Stimulated activated memory B cell treated with anti-CD40 and anti-IgM and Interleukin-4, amounts not matched to agents 10 μg/mL and 1 μg/mL and 100 μg/mL, for 72 hours (primary cell): Measurements from ENCODE around the gene ADGRF4.
A peak's percentile ranks its signal among the peaks of the same experiment; 100 is the strongest.

Experiments used
- ATAC-seq: fragments of 150-1000 bp; cut with Tn5 transposase; 2 replicates; pipeline ENCODE4 v1.10.0; 2021
- H3K27ac Mint-ChIP-seq: one replicate; pipeline ENCODE4 v1.8.0; 2022; ENCODE audit warnings: mild to moderate bottlenecking, mixed read lengths
- H3K27me3 Mint-ChIP-seq: one replicate; pipeline ENCODE4 v1.8.0; 2022; ENCODE audit warnings: mixed read lengths
- H3K36me3 Mint-ChIP-seq: one replicate; pipeline ENCODE4 v1.8.0; 2022; ENCODE audit warnings: mixed read lengths
- H3K4me1 Mint-ChIP-seq: one replicate; pipeline ENCODE4 v1.8.0; 2022; ENCODE audit warnings: mixed read lengths
- H3K4me3 Mint-ChIP-seq: one replicate; pipeline ENCODE4 v1.8.0; 2022; ENCODE audit warnings: mild to moderate bottlenecking, moderate library complexity, mixed read lengths
- H3K9me3 Mint-ChIP-seq: one replicate; pipeline ENCODE4 v1.8.0; 2022; ENCODE audit warnings: mixed read lengths

ADGRF4 gene

GRCh38 chr6:47698342-47698787 is at the start of gene ADGRF4:
Gene ADGRF4 (plus strand): TSS chr6:47698580. CDS start chr6:47707246, 8,666 bp downstream.
- Mint-ChIP-seq H3K9me3 (no peaks in the 10 kb centered on the region), H3K4me1 (no peaks in the 10 kb centered on the region), H3K27me3 (no peaks in the 10 kb centered on the region), H3K4me3 (no peak within 1 kb of the TSS), H3K36me3 (no peaks in the 10 kb centered on the region), H3K27ac (no peak within 1 kb of the TSS)
- ATAC-seq, result peak; percentile 11

GRCh38 chr6:47650553-47651432 is 47.6 kb upstream of the ADGRF4 start:
- no peak for ATAC-seq
- Mint-ChIP-seq H3K4me3 (no peak overlapping the region), H3K27me3 (no peaks in the 10 kb centered on the region), H3K9me3 (no peaks in the 10 kb centered on the region), H3K36me3 (no peaks in the 10 kb centered on the region), H3K4me1 (peaks cover 5% of the 10 kb centered on the region), H3K27ac (no peak overlapping the region)

- Mint-ChIP-seq H3K4me3 (no peak overlapping the region), H3K27ac (no peak overlapping the region), H3K27me3 (no peaks in the 10 kb centered on the region), H3K9me3 (no peaks in the 10 kb centered on the region), H3K36me3 (no peaks in the 10 kb centered on the region), H3K4me1 (peaks cover 5% of the 10 kb centered on the region)
- ATAC-seq, result no peak
Observed at GRCh38 chr6:47651505-47651944, 46.9 kb upstream of the ADGRF4 start.

- no peak for ATAC-seq
- Mint-ChIP-seq H3K9me3 (no peaks in the 10 kb centered on the region), H3K27ac (no peak overlapping the region), H3K4me1 (no peaks in the 10 kb centered on the region), H3K27me3 (no peaks in the 10 kb centered on the region), H3K4me3 (no peak overlapping the region), H3K36me3 (no peaks in the 10 kb centered on the region)
Observed at GRCh38 chr6:47653706-47654105, 44.7 kb upstream of the ADGRF4 start.

- Mint-ChIP-seq H3K4me1 (no peaks in the 10 kb centered on the region), H3K36me3 (no peaks in the 10 kb centered on the region), H3K27ac (no peak overlapping the region), H3K9me3 (no peaks in the 10 kb centered on the region), H3K27me3 (no peaks in the 10 kb centered on the region), H3K4me3 (no peak overlapping the region)
- no peak for ATAC-seq
Observed at GRCh38 chr6:47654255-47654654, 44.1 kb upstream of the ADGRF4 start.

GRCh38 chr6:47655719-47656595 is 42.4 kb upstream of the ADGRF4 start:
- H3K27me3 Mint-ChIP-seq, result peaks cover 9% of the 10 kb centered on the region
- no peak overlapping the region for H3K4me3 Mint-ChIP-seq
- H3K36me3 Mint-ChIP-seq, result no peaks in the 10 kb centered on the region
- no peaks in the 10 kb centered on the region for H3K4me1 Mint-ChIP-seq
- peak; percentile 42 for ATAC-seq
- H3K9me3 Mint-ChIP-seq, result no peaks in the 10 kb centered on the region
- no peak overlapping the region for H3K27ac Mint-ChIP-seq

GRCh38 chr6:47661960-47662359 is 36.4 kb upstream of the ADGRF4 start:
- Mint-ChIP-seq H3K4me3 (no peak overlapping the region), H3K9me3 (no peaks in the 10 kb centered on the region), H3K36me3 (no peaks in the 10 kb centered on the region), H3K27ac (no peak overlapping the region), H3K27me3 (peaks cover 22% of the 10 kb centered on the region), H3K4me1 (no peaks in the 10 kb centered on the region)
- ATAC-seq, result no peak

GRCh38 chr6:47663462-47664216 is 34.7 kb upstream of the ADGRF4 start:
- Mint-ChIP-seq H3K27ac (no peak overlapping the region), H3K4me3 (no peak overlapping the region), H3K27me3 (peaks cover 33% of the 10 kb centered on the region), H3K36me3 (no peaks in the 10 kb centered on the region), H3K9me3 (no peaks in the 10 kb centered on the region), H3K4me1 (no peaks in the 10 kb centered on the region)
- ATAC-seq, result no peak

- Mint-ChIP-seq H3K9me3 (no peaks in the 10 kb centered on the region), H3K36me3 (no peaks in the 10 kb centered on the region), H3K27ac (no peak overlapping the region), H3K27me3 (peaks cover 47% of the 10 kb centered on the region), H3K4me1 (no peaks in the 10 kb centered on the region), H3K4me3 (no peak overlapping the region)
- ATAC-seq, result no peak
Observed at GRCh38 chr6:47665112-47665511, 33.3 kb upstream of the ADGRF4 start.

GRCh38 chr6:47669684-47670513 is 28.5 kb upstream of the ADGRF4 start:
- Mint-ChIP-seq H3K27me3 (peaks cover 55% of the 10 kb centered on the region), H3K9me3 (no peaks in the 10 kb centered on the region), H3K36me3 (no peaks in the 10 kb centered on the region), H3K4me3 (no peak overlapping the region), H3K27ac (no peak overlapping the region), H3K4me1 (no peaks in the 10 kb centered on the region)
- ATAC-seq, result no peak

GRCh38 chr6:47670851-47671250 is 27.5 kb upstream of the ADGRF4 start:
- peaks cover 53% of the 10 kb centered on the region for H3K27me3 Mint-ChIP-seq
- ATAC-seq, result no peak
- no peaks in the 10 kb centered on the region for H3K36me3 Mint-ChIP-seq

GRCh38 chr6:47671777-47672176 is 26.6 kb upstream of the ADGRF4 start:
- H3K9me3 Mint-ChIP-seq, result no peaks in the 10 kb centered on the region
- H3K4me3 Mint-ChIP-seq, result no peak overlapping the region
- H3K36me3 Mint-ChIP-seq, result no peaks in the 10 kb centered on the region
- H3K4me1 Mint-ChIP-seq, result no peaks in the 10 kb centered on the region
- peaks cover 43% of the 10 kb centered on the region for H3K27me3 Mint-ChIP-seq
- ATAC-seq, result no peak
- H3K27ac Mint-ChIP-seq, result no peak overlapping the region

More at GRCh38 chr6:47670851-47671250, 27.5 kb upstream of the ADGRF4 start:
- H3K4me1 Mint-ChIP-seq, result no peaks in the 10 kb centered on the region
- no peak overlapping the region for H3K27ac Mint-ChIP-seq
- H3K9me3 Mint-ChIP-seq, result no peaks in the 10 kb centered on the region
- no peak overlapping the region for H3K4me3 Mint-ChIP-seq

GRCh38 chr6:47672816-47673215 is 25.6 kb upstream of the ADGRF4 start:
- H3K27me3 Mint-ChIP-seq, result peaks cover 44% of the 10 kb centered on the region
- H3K36me3 Mint-ChIP-seq, result no peaks in the 10 kb centered on the region
- H3K4me3 Mint-ChIP-seq, result no peak overlapping the region
- H3K9me3 Mint-ChIP-seq, result no peaks in the 10 kb centered on the region
- H3K27ac Mint-ChIP-seq, result no peak overlapping the region
- H3K4me1 Mint-ChIP-seq, result no peaks in the 10 kb centered on the region
- ATAC-seq, result no peak

- no peaks in the 10 kb centered on the region for H3K36me3 Mint-ChIP-seq
- no peaks in the 10 kb centered on the region for H3K9me3 Mint-ChIP-seq
- peaks cover 36% of the 10 kb centered on the region for H3K27me3 Mint-ChIP-seq
- no peak overlapping the region for H3K4me3 Mint-ChIP-seq
- no peak for ATAC-seq
- no peak overlapping the region for H3K27ac Mint-ChIP-seq
- H3K4me1 Mint-ChIP-seq, result no peaks in the 10 kb centered on the region
Observed at GRCh38 chr6:47674673-47675072, 23.7 kb upstream of the ADGRF4 start.
